Epithelial cell of prostate (primary cell): Measurements from ENCODE around the gene MLF2.

ENCODE experiments used
- DNase-seq: peaks from one replicate; pipeline ENCODE4 v3.0.0-alpha.2; 2011; ENCODE audit warnings: low read depth, low spot score
- H3K27ac ChIP-seq: fragments of 450-650 bp; 2 replicates; pipeline ENCODE4 v1.5.1; 2017; ENCODE audit warnings: mild to moderate bottlenecking

Gene MLF2

DNA sequence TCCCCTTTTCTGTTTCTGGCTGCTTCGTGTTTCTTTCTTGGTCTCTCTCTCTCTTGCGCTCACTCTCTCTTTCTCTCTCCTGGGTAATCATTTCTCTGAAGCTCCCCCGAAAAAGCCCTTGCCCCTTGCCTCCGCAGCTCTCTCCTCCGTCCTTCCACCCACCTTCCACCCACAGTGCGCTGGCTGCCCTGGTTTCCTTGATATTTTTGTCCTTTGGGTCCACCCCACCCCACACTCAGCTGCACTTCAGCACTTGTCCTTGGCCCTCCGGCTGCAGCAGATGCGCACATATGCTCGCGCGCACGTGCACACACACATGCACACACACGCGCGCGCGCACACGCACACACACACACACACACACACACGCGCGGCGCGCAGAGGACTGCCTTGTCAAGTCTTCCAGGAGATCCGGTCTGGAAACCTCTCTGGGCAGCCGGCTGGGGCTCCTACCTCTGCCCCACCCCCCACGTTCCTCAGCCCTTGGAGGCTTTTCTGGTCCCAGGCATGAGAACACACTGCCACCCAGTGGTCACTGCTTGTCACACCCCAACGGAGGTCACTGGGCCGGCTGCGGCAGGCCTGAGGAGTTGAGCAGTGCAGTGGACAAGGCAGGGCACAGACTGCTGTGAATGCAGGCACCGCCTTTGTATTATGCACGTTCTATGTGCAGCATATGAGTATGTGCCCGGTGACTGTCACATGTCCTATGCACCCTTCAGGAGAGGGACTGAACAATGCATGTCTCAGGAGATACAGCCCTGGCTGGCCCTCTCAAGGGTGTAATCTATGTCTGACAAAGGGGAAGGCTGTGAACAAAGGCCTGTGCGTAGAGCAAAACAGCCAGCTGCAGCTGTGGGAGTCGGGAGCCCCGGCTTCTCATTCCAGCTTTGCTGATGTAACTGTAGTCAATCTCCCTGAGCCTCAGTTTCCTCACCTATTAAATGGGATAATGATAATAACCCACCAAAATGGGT lies 25.9 kb upstream of the MLF2 start:
- peak overlapping the region; percentile 38 for H3K27ac ChIP-seq
- peak; percentile 33 for DNase-seq

DNA sequence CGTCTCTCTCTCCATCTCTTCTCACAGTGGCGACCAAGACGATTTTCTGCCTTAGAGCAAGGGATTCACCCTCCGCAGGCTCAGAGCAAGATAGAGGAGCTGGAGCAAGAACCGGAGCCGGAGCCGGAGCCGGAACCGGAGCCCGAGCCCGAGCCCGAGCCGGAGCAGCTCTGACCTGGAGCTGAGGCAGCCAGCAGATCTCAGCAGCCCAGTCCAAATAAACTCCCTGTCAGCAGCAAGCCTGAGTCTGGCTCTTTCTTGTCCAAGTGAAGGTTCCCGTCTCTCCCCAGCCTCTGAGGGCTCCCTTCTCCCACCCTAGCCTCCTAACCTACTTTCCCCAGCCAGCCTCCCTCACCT lies 25.3 kb upstream of the MLF2 start:
- DNase-seq: no peak
- no peak overlapping the region for H3K27ac ChIP-seq

DNA sequence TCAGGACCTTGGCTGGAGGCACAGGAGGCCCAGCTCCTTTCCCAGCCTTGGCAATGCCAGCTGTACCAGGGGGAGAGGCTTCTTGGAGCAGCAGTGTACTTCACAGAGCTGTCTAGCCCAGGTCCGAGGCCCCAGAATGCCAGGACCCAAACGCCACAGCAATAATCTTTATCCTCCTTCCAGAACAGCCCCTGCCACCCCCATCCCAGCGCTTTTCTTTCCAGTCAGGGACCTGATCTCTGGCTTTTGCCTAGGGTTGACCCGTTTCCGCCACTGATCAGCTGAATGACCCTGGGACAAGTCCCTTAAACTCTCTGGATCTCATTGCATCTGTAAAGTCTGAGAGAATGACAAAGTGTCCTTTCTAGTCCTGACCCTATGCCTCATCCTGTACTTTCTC lies 24.4 kb upstream of the MLF2 start:
- H3K27ac ChIP-seq: no peak overlapping the region
- no peak for DNase-seq

DNA sequence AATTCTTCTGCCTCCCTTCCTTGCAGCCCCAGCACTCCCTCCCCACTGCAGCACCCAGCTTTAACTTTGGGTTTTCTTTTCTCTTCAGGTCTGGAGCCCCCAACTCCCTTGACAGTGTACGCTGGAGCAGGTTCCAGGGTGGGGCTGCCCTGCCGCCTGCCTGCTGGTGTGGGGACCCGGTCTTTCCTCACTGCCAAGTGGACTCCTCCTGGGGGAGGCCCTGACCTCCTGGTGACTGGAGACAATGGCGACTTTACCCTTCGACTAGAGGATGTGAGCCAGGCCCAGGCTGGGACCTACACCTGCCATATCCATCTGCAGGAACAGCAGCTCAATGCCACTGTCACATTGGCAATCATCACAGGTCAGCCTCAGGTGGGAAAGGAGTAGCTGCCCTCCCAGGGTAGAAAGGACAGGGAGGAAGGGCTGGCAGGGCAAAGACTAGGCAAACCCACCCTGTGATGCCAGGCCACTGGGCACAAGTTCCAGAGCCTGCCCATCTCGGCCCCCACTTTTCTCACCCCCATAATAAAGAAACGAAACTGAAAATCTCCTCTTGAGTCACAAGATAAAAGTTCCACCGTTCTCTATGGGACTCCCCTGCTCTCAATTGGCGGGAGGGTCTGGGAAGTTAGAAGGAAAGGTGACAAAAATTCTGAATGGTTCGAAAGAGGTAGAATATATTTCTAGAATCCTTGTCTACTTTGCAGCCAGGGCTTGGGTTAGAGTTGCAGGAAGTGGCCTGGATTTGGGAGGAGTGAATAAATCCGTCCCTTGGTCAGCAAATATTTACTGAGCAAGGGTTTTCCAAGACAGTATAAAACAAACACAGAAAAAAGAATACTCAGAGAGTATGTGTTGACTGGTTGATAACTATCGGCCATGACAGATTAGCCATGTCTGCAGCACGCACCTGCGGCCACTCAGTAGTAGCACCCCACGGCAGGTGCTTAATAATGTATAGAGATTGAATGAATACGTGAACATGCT lies 22.5 kb upstream of the MLF2 start:
- DNase-seq: no peak
- no peak overlapping the region for H3K27ac ChIP-seq

DNA sequence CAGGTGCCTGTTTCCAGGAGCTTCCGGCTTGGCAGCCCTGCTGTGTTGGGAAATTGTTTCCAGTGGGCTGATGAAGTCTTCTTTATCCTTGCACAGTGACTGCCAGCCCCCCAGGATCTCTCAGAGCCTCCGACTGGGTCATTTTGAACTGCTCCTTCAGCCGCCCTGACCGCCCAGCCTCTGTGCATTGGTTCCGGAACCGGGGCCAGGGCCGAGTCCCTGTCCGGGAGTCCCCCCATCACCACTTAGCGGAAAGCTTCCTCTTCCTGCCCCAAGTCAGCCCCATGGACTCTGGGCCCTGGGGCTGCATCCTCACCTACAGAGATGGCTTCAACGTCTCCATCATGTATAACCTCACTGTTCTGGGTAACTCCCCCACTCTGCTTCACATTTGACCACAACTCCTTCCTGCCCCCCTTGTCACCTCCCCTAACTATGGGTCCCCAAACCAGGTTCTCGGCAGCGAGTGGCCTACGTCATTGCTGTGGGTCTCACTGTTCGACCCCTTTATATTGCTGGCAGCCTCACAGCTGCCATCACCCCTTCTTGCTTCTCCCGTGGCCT lies 21.6 kb upstream of the MLF2 start:
- no peak for DNase-seq
- H3K27ac ChIP-seq: no peak overlapping the region

DNA sequence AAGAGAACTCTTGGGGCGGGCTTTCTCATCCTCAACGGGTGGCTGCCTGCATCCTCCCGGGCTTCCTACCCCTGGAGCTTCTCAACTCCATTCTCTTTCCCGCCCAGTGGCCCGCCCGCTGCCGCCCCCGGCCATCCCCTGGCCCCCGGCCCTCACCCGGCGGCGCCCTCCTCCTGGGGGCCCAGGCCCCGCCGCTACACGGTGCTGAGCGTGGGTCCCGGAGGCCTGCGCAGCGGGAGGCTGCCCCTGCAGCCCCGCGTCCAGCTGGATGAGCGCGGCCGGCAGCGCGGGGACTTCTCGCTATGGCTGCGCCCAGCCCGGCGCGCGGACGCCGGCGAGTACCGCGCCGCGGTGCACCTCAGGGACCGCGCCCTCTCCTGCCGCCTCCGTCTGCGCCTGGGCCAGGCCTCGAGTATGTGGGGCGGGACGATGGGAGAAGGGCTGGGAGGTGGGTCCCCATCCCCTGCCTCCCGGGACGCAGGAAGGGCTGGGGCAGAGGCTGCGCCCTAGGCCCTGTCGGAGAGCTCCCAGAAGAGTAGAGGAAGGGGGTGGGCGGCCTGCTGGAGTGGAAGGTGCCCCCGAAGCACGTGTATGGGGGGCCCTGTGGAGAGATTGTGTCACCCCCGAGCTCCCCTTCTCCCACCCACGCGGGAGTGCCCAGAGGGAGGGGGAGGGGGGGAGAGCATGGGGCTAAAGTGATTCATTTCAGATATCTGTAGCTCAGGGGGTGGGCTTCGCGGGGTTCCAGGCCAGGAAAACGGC lies 20.8 kb upstream of the MLF2 start:
- no peak overlapping the region for H3K27ac ChIP-seq
- DNase-seq: no peak

DNA sequence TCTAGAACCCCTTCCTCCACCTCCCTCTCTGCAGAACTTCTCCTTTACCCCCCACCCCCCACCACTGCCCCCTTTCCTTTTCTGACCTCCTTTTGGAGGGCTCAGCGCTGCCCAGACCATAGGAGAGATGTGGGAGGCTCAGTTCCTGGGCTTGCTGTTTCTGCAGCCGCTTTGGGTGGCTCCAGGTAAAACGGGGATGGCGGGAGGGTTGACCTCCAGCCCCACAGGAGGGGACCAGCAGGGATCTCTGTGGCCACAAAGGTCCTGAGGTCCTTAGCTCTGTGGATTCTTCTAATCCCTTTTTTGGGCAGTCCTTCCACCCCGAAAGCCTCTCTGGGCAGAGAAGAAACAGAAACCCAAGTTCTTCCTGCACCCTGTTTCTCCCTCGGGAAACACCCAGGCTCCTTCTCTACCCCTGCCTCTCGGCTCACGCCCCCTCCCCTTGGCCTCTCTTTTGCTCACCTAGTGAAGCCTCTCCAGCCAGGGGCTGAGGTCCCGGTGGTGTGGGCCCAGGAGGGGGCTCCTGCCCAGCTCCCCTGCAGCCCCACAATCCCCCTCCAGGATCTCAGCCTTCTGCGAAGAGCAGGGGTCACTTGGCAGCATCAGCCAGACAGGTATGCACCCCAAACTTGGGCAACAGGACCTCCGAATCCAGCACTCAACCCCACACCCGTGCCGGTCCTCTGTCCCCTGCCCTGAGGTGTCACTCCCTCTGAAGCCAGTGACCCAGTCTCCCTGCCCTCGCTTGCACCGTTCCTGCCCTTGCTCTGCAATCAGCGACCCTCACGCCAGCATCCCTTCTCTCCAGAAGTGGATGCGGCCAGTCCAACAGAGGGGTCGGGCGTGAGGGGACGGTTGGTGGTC lies 20.0 kb upstream of the MLF2 start:
- no peak overlapping the region for H3K27ac ChIP-seq

DNA sequence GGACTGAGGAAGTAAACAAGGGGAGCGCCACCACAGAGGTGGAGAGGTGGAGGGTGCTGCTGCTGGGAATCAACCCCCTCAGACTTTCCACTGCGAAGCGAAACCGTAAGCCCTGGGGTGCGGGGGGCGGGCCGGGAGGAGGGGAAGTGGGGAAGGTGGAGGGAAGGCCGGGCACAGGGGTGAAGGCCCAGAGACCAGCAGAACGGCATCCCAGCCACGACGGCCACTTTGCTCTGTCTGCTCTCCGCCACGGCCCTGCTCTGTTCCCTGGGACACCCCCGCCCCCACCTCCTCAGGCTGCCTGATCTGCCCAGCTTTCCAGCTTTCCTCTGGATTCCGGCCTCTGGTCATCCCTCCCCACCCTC lies 19.4 kb upstream of the MLF2 start, which contains the start of gene LAG3:
Gene LAG3, plus strand, starts transcription at position 190 of the 365 bp plus-strand sequence. CDS start 333 bp downstream, outside the sequence.
- H3K27ac ChIP-seq: no peak within 1 kb of the TSS
- no peak for DNase-seq

More for the DNA sequence above, 20.0 kb upstream of the MLF2 start:
- DNase-seq: no peak

DNA sequence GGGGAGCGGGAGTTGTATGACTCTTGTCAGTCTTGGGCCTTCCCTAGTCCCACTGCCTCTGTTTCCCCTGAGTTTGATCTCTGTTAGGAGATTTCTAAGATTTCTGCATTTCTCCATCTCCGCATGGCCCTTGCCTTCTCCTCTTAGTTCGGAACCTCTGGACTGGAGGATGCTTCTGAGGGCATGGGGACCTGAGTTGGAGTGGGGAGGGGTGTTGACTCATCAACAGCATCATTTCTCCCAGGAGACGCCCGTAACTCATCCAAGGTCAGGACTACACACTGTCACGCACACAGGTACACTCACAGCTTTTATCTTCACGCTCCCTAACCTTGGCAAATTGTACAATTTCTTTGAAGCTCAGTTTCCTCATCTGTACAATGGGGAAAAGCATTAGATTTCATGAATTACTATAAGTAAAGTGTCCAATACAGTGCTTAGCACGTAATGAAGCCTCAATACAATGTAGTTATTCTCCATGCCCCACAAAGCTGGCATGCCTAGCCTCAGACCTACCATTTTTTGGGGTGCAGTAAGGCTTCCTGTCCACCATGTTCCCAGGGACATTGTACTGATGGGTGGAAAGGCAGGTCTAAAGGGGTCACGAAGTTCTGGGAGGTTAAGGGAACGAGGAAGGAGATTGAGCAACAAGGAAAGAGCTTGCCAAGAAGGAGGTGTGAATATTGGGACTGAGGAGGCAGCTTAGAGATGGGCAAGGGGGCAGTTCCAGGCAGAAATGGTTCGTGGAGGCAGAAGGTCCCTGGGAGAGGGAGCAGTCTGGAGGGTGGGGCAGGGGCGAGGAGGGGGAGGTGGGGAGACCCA lies 18.8 kb upstream of the MLF2 start:
- no peak for DNase-seq
- no peak overlapping the region for H3K27ac ChIP-seq

DNA sequence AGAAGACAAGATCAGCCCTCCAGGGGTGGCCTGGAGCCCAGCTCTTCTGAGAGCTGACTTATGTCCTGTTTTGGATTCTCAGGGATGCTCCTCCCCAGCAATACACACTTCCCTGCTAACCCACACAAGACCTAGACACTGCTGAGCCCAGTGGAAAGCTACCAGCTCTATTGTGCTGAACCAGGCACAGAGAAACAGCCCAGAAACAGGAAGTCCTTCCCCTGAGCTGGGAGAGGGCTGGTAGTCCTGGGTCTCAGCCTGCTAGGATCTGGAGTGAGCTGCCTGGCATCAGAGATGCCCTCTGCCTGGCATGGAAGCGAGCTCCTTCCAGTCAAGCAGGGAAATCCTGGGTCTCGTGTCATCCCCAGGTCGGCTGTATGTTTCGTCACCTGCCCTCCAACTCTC lies 18.2 kb upstream of the MLF2 start:
- H3K27ac ChIP-seq: no peak overlapping the region
- no peak for DNase-seq

DNA sequence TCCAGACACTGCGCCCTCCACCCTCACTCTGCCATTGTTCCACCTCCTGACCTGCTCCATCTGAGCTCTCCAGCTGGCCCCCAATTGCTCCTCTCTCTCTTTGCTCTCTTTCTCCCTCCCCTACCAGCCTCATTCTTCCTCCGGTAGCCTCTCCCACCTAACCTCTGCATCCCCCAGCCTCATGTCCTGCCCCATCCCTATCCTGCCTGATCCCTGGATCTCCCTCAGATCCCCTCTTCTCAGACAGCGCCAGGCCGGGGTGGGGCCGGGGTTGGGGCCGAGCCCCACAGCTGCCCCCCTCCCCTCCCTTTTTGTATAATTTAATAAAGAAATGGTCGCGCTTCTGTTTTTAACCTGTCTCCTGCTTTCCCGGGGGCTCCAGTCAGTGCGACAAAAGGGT lies 17.7 kb upstream of the MLF2 start:
- H3K27ac ChIP-seq: no peak overlapping the region

DNA sequence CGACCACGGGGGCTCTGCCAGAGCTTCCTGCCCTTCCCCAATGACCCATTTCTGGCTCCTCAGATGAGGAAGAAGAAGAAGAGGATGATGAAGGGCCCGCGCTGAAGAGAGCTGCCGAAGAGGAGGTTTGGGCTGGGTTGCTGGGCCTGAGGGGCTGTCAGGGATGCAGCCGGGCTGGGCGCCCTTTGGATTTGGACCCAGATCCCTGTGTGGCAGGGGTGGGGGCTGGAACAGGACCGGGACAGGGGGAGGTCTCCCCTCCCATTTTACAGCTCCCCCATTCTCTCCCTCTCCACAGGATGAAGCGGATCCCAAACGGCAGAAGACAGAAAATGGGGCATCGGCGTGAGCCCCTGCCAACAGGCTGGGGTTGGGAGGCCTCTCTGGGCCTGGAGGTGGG lies 17.2 kb upstream of the MLF2 start:
- H3K27ac ChIP-seq: no peak overlapping the region
- DNase-seq: no peak

More for the DNA sequence above, 17.7 kb upstream of the MLF2 start:
- DNase-seq: no peak

DNA sequence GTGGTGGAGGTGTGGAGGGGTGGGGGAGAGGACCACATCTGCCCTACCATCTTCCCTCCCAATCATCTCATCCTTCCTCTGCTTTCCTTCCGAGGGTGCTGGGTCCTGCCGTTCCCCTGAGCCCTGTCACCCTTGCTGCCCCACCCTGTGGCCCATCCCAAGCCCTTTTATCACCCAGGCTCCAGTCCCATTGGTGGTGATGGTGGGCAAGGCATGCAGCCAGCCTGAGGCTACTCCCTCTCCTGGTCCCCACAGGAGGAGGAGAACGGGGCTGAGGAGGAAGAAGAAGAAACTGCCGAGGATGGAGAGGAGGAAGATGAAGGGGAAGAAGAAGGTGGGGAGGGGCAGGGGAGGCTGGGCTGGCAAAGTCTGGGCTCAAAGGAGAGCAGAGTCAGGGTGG lies 16.7 kb upstream of the MLF2 start:
- H3K27ac ChIP-seq: no peak overlapping the region
- no peak for DNase-seq

DNA sequence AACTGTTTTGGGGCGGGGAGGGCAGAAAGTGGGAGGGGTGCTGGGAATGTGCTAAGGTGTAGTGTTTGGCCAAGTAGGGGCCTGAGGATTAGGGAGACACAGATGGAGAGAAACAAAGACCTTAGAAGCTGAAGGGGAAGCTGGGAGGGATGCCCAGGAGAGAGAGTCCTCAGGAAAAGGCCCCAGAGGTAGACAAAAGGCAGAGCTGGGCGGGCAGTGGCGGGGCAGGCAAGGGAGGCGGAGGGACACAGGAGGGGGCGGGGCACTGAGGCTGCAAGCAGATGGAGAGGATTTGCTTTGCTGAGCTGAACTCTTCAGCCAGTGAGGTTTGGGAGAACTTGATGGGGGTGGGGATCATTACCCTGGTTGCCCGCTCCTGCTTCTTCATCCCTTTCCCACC lies 16.0 kb upstream of the MLF2 start:
- no peak overlapping the region for H3K27ac ChIP-seq
- no peak for DNase-seq

DNA sequence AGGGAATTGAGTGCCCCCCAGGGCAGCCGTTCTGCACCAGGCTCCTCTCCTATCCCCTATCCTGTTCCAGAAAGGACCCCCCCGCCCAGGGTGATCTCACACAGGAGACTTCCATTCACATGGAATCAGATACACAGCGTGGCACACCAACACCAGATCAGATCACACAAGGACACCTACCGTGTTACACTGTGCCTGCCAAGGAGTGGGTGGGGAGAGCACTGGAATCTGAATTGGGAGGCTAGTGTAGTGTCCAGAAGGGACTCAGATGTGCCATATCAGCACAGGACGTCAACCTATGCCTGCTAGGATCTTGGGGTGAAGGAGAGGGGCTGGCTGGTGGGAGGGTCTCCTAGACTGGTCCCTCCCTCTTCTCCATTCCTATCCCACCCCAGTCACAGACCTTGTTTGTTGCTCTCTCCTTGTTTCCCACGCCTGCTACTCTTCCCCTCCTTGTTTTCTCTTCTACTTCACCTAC lies 15.5 kb upstream of the MLF2 start:
- DNase-seq: no peak
- no peak overlapping the region for H3K27ac ChIP-seq

DNA sequence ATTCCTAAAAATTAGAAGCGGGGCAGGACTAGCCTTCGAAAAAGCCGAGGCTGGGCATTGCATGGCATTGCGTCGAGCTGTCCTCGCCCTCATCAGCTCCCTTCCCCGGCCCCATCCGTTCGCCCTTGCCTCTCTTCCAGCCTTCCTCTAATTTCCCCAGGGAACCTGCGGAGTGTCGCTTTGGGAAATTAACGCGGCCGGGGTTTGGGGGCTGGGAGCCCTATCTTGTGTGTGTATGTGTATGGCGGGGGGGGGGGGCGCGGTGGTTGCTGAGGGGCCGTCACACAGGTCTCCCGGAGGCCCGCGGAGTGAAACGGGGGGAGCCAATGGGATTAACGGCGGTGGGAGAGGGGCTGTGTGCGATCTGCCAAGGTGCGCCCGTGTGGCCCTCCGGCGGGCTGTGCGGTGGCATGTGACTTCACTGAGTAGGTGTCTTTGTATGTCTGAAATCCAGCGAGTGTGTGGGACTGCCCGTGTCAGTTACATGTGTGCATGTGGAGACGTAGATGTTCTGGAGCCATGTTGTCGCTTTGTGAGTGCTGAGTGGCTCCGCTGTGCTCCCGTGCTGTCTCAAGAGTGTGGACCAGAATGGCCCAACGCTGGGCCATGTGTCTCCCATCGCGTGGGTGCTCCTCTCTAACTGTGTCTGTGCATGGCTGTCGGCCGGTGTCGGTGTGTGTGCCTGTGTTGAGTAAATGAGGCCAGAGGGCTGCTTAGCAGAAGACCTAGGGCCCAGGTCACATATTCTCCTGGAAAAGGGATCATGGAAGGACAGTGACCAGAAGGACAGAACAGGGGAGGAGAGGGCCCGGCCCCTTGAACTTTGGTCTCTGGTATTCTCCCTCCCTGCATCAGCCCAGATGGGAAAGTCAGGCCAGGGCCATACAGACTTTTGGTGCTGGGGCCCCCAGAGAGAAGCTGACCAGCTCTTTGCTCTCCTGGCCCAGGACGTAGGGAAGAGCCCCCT lies 14.7 kb upstream of the MLF2 start:
- no peak for DNase-seq
- H3K27ac ChIP-seq: peak overlapping the region; percentile 82
